ENCODE results near the gene USP34. TPM values are rescaled to one million over a fixed set of nuclear protein-coding genes. Genes with fewer than 3 reads are reported as not detected.

USP34 gene
- total and polyA plus RNA-seq, 4 donors = 13.4 to 82.7 (median 51.1) TPM

DNA sequence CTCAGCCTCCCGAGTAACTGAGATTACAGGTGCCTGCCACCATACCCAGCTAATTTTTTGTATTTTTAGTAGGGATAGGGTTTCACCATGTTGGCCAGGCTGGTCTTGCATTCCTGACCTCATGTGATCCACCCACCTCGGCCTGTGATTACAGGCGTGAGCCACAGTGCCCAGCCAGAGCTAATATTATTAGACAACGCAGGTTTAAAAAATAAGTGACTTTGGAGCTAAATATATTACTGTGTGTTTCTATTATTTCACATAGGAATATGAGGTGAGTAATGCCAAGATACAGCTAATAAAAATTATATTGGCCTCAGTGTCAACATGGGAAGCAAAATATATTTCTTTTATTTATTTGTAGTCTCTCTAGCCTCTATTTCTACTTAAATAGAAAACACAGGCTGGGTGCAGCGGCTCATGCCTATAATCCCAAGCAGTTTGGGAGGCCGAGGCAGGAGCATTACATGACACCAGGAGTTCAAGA, 188.7 kb downstream of the USP34 start:
- Histone ChIP-seq H3K27ac (ENCODE audit: low read depth in 1 of 2, low read length in 2 of 2) (no peak overlapping the region), H3K36me3 (ENCODE audit: control insufficient read depth in 4 of 4, insufficient read depth in 3 of 4, low read depth in 1 of 4, low read length in 3 of 4) (peaks cover 10 to 34% (median 26%) of the 10 kb centered on the region in 4 donors), H3K9me3 (ENCODE audit: control insufficient read depth in 4 of 4, low read length in 3 of 4) (no peaks in the 10 kb centered on the region), H3K9ac (ENCODE audit: low read depth in 1 of 2, low read length in 2 of 2) (no peak overlapping the region), H3K4me3 (ENCODE audit: low read depth in 1 of 3, low read length in 3 of 3) (no peak overlapping the region), H3K27me3 (ENCODE audit: control insufficient read depth in 4 of 4, insufficient read depth in 4 of 4, low read length in 3 of 4) (no peaks in the 10 kb centered on the region), H3K4me1 (ENCODE audit: control insufficient read depth in 4 of 4, insufficient read depth in 4 of 4, low read length in 3 of 4) (peaks cover 0 to 3% (median 0%) of the 10 kb centered on the region in 4 donors)
- DNase-seq (ENCODE audit: low spot score) = no peak
- WGBS = 96% methylated on average over 6 of the region's 6 CpGs
- no peak for TF ChIP-seq HNF4A (conservative IDR thresholded peaks at IDR 0.05)
- no peak for TF ChIP-seq FOXA1 (IDR thresholded peaks at IDR 0.05)
- no peak for TF ChIP-seq HNF4G (IDR thresholded peaks at IDR 0.05)
- no peak for TF ChIP-seq SP1 (IDR thresholded peaks at IDR 0.05)
- no peak for TF ChIP-seq GABPA (IDR thresholded peaks at IDR 0.05 in 1 of 2, conservative IDR thresholded peaks at IDR 0.05 in 1 of 2)
- no peak for TF ChIP-seq NR2F2 (IDR thresholded peaks at IDR 0.05)
- no peak for TF ChIP-seq TAF1 (conservative IDR thresholded peaks at IDR 0.05)
- TF ChIP-seq, protein P1, sequence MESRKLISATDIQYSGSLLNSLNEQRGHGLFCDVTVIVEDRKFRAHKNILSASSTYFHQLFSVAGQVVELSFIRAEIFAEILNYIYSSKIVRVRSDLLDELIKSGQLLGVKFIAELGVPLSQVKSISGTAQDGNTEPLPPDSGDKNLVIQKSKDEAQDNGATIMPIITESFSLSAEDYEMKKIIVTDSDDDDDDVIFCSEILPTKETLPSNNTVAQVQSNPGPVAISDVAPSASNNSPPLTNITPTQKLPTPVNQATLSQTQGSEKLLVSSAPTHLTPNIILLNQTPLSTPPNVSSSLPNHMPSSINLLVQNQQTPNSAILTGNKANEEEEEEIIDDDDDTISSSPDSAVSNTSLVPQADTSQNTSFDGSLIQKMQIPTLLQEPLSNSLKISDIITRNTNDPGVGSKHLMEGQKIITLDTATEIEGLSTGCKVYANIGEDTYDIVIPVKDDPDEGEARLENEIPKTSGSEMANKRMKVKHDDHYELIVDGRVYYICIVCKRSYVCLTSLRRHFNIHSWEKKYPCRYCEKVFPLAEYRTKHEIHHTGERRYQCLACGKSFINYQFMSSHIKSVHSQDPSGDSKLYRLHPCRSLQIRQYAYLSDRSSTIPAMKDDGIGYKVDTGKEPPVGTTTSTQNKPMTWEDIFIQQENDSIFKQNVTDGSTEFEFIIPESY (IDR thresholded peaks at IDR 0.05) = no peak
- TF ChIP-seq, protein P2, sequence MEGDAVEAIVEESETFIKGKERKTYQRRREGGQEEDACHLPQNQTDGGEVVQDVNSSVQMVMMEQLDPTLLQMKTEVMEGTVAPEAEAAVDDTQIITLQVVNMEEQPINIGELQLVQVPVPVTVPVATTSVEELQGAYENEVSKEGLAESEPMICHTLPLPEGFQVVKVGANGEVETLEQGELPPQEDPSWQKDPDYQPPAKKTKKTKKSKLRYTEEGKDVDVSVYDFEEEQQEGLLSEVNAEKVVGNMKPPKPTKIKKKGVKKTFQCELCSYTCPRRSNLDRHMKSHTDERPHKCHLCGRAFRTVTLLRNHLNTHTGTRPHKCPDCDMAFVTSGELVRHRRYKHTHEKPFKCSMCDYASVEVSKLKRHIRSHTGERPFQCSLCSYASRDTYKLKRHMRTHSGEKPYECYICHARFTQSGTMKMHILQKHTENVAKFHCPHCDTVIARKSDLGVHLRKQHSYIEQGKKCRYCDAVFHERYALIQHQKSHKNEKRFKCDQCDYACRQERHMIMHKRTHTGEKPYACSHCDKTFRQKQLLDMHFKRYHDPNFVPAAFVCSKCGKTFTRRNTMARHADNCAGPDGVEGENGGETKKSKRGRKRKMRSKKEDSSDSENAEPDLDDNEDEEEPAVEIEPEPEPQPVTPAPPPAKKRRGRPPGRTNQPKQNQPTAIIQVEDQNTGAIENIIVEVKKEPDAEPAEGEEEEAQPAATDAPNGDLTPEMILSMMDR (IDR thresholded peaks at IDR 0.05; ENCODE audit: low read depth, low read length, missing input control) = no peak

DNA sequence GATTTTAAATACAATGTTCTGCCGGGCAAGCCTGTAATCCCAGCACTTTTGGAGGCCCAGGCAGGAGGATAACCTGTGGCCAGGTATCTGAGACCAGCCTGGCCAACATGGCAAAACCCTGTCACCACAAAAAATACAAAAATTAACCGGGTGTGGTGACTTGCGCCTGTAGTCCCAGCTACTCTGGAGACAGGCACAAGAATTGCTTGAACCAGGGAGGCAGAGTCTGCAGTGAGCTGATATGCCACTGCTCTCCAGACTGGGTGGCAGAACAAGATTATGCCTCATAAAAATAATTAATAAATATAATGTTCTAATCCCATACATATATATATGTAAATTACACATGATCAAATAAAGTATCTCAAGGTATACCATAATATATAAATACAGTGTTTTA, 189.6 kb downstream of the USP34 start:
- Histone ChIP-seq H3K4me3 (ENCODE audit: low read depth in 1 of 3, low read length in 3 of 3) (no peak overlapping the region), H3K9me3 (ENCODE audit: control insufficient read depth in 4 of 4, low read length in 3 of 4) (no peaks in the 10 kb centered on the region), H3K27ac (ENCODE audit: low read depth in 1 of 2, low read length in 2 of 2) (no peak overlapping the region), H3K27me3 (ENCODE audit: control insufficient read depth in 4 of 4, insufficient read depth in 4 of 4, low read length in 3 of 4) (no peaks in the 10 kb centered on the region), H3K4me1 (ENCODE audit: control insufficient read depth in 4 of 4, insufficient read depth in 4 of 4, low read length in 3 of 4) (no peaks in the 10 kb centered on the region), H3K36me3 (ENCODE audit: control insufficient read depth in 4 of 4, insufficient read depth in 3 of 4, low read depth in 1 of 4, low read length in 3 of 4) (peaks cover 9 to 38% (median 29%) of the 10 kb centered on the region in 4 donors), H3K9ac (ENCODE audit: low read depth in 1 of 2, low read length in 2 of 2) (no peak overlapping the region)
- DNase-seq (ENCODE audit: low spot score) = no peak
- WGBS = 98% methylated on average over 3 of the region's 3 CpGs
- no peak for TF ChIP-seq HNF4A (conservative IDR thresholded peaks at IDR 0.05)
- TF ChIP-seq RXRA (IDR thresholded peaks at IDR 0.05) = no peak
- TF ChIP-seq, protein P3, sequence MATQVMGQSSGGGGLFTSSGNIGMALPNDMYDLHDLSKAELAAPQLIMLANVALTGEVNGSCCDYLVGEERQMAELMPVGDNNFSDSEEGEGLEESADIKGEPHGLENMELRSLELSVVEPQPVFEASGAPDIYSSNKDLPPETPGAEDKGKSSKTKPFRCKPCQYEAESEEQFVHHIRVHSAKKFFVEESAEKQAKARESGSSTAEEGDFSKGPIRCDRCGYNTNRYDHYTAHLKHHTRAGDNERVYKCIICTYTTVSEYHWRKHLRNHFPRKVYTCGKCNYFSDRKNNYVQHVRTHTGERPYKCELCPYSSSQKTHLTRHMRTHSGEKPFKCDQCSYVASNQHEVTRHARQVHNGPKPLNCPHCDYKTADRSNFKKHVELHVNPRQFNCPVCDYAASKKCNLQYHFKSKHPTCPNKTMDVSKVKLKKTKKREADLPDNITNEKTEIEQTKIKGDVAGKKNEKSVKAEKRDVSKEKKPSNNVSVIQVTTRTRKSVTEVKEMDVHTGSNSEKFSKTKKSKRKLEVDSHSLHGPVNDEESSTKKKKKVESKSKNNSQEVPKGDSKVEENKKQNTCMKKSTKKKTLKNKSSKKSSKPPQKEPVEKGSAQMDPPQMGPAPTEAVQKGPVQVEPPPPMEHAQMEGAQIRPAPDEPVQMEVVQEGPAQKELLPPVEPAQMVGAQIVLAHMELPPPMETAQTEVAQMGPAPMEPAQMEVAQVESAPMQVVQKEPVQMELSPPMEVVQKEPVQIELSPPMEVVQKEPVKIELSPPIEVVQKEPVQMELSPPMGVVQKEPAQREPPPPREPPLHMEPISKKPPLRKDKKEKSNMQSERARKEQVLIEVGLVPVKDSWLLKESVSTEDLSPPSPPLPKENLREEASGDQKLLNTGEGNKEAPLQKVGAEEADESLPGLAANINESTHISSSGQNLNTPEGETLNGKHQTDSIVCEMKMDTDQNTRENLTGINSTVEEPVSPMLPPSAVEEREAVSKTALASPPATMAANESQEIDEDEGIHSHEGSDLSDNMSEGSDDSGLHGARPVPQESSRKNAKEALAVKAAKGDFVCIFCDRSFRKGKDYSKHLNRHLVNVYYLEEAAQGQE (IDR thresholded peaks at IDR 0.05) = no peak
- TF ChIP-seq HNF4G (IDR thresholded peaks at IDR 0.05) = no peak
- TF ChIP-seq NR2F2 (IDR thresholded peaks at IDR 0.05) = no peak
- TF ChIP-seq, protein P1 (IDR thresholded peaks at IDR 0.05) = no peak
- TF ChIP-seq, protein P4, sequence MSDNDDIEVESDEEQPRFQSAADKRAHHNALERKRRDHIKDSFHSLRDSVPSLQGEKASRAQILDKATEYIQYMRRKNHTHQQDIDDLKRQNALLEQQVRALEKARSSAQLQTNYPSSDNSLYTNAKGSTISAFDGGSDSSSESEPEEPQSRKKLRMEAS (IDR thresholded peaks at IDR 0.05) = no peak
- no peak for TF ChIP-seq SP1 (IDR thresholded peaks at IDR 0.05)
- no peak for TF ChIP-seq EGR1 (IDR thresholded peaks at IDR 0.05; ENCODE audit: low read depth in 2 of 2)
- TF ChIP-seq FOXA1 (IDR thresholded peaks at IDR 0.05) = no peak
- TF ChIP-seq, protein P5, sequence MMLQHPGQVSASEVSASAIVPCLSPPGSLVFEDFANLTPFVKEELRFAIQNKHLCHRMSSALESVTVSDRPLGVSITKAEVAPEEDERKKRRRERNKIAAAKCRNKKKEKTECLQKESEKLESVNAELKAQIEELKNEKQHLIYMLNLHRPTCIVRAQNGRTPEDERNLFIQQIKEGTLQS (IDR thresholded peaks at IDR 0.05) = no peak
- no peak for TF ChIP-seq YY1 (IDR thresholded peaks at IDR 0.05)
- no peak for TF ChIP-seq FOXA2 (IDR thresholded peaks at IDR 0.05)
- TF ChIP-seq, protein P2 (IDR thresholded peaks at IDR 0.05; ENCODE audit: low read depth, low read length, missing input control) = no peak

Measured in liver (tissue), 9 donors.